ENCODE results near the gene COL12A1. TPM values are rescaled to one million over a fixed set of nuclear protein-coding genes. Genes with fewer than 3 reads are reported as not detected.

COL12A1 gene
- total RNA-seq, 1 donor from 2014 or later: 44.3 TPM

DNA sequence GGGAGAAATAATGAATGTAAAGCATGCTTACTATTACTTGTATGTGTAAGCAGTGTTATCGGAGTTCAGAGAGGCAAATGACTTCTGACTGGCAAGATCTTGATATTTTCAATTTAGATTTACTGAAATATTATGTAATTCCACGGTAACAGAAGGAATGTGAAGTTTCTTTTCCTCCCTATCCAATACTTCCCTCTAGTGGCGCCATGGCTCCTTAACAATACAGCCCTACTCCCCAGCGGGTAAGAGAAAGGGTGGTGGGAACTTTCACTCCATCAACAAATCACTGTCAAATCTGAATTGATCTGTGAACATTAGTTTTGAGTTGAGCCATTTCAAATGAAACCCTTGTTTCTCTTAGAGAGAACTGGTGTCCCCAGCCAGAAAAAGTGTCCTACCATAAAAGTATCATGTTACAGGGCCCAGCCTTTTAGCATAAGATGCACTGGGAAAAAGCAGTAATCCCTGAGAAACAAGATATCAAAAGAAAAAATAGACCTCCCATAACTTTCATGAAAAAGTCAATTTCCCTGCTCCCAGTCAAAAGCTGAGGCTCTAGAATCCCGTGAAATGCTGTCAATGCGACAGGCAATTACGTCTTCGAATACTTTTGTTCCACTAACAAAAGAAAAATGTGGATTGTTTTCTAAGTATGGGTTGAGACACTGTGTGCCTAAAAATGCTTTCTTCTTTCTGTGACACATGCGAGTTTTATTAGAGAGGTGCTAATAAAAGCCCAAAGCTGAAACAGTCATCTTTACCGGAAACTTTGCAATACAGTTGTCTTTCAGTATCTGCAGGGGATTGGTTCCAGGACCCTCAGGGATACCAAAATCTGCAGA, 24.9 kb upstream of the COL12A1 start:
- intact Hi-C loops (cut with DNase I): no loop called here
- Histone ChIP-seq H3K36me3 (no peaks in the 10 kb centered on the region), H3K27me3 (no peaks in the 10 kb centered on the region), H3K4me1 (no peaks in the 10 kb centered on the region), H3K9me3 (no peaks in the 10 kb centered on the region), H3K27ac (no peak overlapping the region), H3K4me3 (no peak overlapping the region)
- no peak for DNase-seq
- peak; percentile 87 for ATAC-seq
- TF ChIP-seq, protein P1, sequence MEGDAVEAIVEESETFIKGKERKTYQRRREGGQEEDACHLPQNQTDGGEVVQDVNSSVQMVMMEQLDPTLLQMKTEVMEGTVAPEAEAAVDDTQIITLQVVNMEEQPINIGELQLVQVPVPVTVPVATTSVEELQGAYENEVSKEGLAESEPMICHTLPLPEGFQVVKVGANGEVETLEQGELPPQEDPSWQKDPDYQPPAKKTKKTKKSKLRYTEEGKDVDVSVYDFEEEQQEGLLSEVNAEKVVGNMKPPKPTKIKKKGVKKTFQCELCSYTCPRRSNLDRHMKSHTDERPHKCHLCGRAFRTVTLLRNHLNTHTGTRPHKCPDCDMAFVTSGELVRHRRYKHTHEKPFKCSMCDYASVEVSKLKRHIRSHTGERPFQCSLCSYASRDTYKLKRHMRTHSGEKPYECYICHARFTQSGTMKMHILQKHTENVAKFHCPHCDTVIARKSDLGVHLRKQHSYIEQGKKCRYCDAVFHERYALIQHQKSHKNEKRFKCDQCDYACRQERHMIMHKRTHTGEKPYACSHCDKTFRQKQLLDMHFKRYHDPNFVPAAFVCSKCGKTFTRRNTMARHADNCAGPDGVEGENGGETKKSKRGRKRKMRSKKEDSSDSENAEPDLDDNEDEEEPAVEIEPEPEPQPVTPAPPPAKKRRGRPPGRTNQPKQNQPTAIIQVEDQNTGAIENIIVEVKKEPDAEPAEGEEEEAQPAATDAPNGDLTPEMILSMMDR (IDR thresholded peaks at IDR 0.05): peak; percentile 77

DNA sequence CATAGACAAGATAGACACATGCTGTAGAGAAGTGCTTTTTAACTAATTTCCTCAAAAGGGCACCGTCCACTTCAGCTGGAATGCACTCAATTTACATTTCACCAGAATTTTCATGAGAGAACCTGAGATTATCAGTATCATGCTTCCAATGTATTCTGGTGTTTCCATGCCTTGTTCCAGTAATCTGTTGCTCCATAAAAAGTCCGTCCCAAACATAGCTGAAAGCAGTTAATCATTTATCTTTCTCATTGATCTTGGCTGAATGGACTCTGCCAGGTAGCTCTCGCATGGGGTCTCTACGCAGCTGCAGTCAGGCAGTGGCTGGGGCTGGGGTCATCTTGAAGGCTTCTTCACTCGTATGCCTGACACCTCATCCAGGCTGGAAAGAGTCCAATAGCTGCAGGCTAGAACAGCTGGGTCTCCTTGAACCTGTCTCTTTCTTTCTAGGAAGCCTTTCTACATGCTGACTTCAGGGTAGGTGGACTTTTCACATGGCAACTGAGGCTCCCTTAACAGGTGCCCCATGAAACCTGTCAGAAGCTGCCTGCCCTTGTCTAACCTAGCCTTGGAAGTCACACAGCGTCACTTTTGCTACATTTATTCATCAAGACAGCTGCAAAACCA, 18.6 kb upstream of the COL12A1 start:
- intact Hi-C loops (cut with DNase I): no loop called here

DNA sequence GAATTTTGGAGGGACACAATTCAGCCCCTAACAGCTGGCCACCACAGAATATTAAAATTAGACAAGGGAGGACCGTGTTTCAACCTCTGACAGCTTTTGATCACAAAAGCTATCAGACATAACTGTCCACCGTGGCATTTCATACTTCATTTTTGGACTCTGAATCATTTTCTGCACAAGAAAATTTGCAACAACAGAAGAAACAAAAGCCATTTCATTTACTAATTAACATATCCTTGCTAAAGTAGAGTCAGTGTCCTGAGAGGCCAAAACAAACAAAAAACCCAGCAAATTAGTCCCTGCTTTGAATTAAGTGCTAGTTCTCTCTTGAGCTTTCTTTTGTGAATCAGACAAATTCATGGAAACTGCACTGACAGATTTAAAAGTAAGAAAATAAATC, 17.6 kb upstream of the COL12A1 start:
- no peak for DNase-seq
- Histone ChIP-seq H3K4me1 (no peaks in the 10 kb centered on the region), H3K27me3 (no peaks in the 10 kb centered on the region), H3K9me3 (no peaks in the 10 kb centered on the region), H3K27ac (no peak overlapping the region), H3K4me3 (no peak overlapping the region), H3K36me3 (no peaks in the 10 kb centered on the region)
- no peak for ATAC-seq
- TF ChIP-seq, protein P1 (IDR thresholded peaks at IDR 0.05): no peak
- intact Hi-C loops (cut with DNase I): no loop called here

More for the DNA sequence above, 18.6 kb upstream of the COL12A1 start:
- no peaks in the 10 kb centered on the region for H3K9me3 ChIP-seq
- H3K4me3 ChIP-seq: no peak overlapping the region
- DNase-seq: no peak
- no peaks in the 10 kb centered on the region for H3K27me3 ChIP-seq
- ATAC-seq: no peak
- no peaks in the 10 kb centered on the region for H3K36me3 ChIP-seq
- H3K27ac ChIP-seq: no peak overlapping the region
- TF ChIP-seq, protein P1 (IDR thresholded peaks at IDR 0.05): no peak
- H3K4me1 ChIP-seq: no peaks in the 10 kb centered on the region

DNA sequence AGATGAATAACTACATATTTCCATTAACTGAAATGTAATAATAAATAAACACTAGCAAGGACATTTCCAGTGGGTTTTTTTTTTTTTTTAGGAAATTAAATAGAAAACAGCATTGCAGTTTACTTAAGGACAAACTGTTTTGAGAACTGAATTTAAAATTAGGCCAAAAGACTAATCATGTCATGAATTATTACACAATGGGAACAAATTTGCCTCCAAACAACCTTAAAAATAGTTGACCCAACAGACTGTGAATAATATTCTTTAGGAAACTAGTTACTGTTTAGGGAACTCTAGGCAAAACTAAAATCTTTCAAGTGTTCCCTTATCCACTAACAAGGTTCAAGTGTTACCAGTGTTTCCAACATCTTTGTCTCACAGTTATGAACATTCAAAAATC, 16.4 kb upstream of the COL12A1 start:
- intact Hi-C loops (cut with DNase I): no loop called here
- TF ChIP-seq, protein P1 (IDR thresholded peaks at IDR 0.05): no peak
- no peak overlapping the region for H3K4me3 ChIP-seq
- DNase-seq: no peak
- no peak for ATAC-seq
- no peaks in the 10 kb centered on the region for H3K27me3 ChIP-seq
- no peaks in the 10 kb centered on the region for H3K36me3 ChIP-seq
- H3K9me3 ChIP-seq: no peaks in the 10 kb centered on the region
- no peaks in the 10 kb centered on the region for H3K4me1 ChIP-seq
- no peak overlapping the region for H3K27ac ChIP-seq

DNA sequence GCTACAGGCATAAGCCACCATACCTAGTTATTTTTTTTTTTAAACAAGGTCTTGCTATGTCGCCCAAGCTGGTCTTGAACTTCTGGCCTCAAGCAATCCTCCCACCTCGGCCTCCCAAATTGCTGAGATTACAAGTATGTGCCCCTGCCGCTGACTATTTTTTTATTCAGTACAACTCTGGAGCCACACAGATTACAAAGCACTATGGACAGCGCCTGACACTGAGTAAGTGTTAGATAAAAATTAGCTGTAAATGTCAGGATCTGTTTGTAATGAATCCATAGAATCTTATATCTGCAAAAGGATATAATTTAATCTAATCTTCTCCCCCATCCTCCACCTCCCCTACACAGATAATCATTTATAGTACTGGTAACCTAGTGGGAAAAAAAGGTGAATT, 15.3 kb upstream of the COL12A1 start:
- TF ChIP-seq, protein P1 (IDR thresholded peaks at IDR 0.05): no peak
- no peaks in the 10 kb centered on the region for H3K4me1 ChIP-seq
- intact Hi-C loops (cut with DNase I): no loop called here
- DNase-seq (no peak), ATAC-seq (no peak)
- no peaks in the 10 kb centered on the region for H3K9me3 ChIP-seq
- no peaks in the 10 kb centered on the region for H3K36me3 ChIP-seq
- no peak overlapping the region for H3K4me3 ChIP-seq
- H3K27me3 ChIP-seq: no peaks in the 10 kb centered on the region
- H3K27ac ChIP-seq: no peak overlapping the region
